Fibroblast of villous mesenchyme (primary cell): ENCODE results near the gene SLC15A2. TPM values are rescaled to one million over a fixed set of nuclear protein-coding genes. Genes with fewer than 3 reads are reported as not detected.

Experiments used
- DNase-seq: peaks from one replicate; pipeline ENCODE4 v3.0.0-alpha.2; 2010; ENCODE audit warnings: low read depth
- H3K4me3 ChIP-seq: 2 replicates; pipeline ENCODE4 v1.5.1; 2011; ENCODE audit warnings: low read depth, mild to moderate bottlenecking, low read length
- total RNA-seq: library from RNA; depleted of rRNA; stranded (reverse); fragments of >200 nt; gene quantifications from 2 replicates; pipeline ENCODE4 v1.2.3, GENCODE V29; 2012
- TF ChIP-seq, protein P1 (sequence below): IDR thresholded peaks from 2 replicates; pipeline ENCODE4 v1.5.1; 2012; ENCODE audit warnings: low read depth, mild to moderate bottlenecking, low read length; ENCODE audit not compliant: insufficient read depth

The SLC15A2 gene
- total RNA-seq, 1 donor = 0.43 TPM

DNA sequence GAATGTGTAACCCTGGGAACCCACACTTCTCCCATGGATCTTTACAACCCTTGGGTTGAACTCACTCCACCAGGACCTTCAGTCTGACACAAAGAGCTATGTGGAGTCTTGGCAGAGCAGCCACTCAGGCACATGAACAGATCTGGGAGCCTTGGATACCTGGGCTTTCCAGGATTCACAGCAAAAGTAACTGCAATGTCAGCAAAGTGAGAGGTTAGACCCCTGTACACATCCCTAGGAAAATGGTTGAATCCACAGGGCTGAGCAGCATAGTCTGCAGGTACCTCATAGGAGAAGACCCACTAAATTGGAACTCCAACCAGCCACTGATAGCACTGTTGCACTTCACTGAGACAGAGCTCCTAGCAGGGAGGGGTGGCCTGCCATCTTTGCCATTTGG, 68.2 kb downstream of the SLC15A2 start:
- no peak overlapping the region for H3K4me3 ChIP-seq
- no peak for DNase-seq
- TF ChIP-seq, protein P1, sequence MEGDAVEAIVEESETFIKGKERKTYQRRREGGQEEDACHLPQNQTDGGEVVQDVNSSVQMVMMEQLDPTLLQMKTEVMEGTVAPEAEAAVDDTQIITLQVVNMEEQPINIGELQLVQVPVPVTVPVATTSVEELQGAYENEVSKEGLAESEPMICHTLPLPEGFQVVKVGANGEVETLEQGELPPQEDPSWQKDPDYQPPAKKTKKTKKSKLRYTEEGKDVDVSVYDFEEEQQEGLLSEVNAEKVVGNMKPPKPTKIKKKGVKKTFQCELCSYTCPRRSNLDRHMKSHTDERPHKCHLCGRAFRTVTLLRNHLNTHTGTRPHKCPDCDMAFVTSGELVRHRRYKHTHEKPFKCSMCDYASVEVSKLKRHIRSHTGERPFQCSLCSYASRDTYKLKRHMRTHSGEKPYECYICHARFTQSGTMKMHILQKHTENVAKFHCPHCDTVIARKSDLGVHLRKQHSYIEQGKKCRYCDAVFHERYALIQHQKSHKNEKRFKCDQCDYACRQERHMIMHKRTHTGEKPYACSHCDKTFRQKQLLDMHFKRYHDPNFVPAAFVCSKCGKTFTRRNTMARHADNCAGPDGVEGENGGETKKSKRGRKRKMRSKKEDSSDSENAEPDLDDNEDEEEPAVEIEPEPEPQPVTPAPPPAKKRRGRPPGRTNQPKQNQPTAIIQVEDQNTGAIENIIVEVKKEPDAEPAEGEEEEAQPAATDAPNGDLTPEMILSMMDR = no peak

DNA sequence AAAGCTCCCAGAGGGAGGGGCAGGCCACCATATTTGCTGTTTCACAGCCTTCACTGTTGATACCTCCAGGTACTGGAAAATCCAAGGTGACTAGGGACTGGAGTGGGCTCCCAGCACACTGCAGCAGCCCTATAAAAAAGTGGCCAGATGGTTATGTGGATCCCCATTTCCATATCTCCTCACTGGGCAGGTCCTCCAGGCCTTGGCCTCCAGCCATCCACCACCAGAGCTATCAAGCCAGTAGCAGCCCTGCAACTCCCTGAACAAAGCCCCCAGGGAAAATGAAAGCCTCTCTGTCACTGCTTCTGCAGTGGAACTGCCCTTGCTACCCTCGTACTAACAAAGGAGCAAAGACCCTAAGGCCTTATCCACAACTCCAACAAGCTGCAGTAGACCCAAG, 69.4 kb downstream of the SLC15A2 start:
- H3K4me3 ChIP-seq = no peak overlapping the region
- DNase-seq = no peak
- TF ChIP-seq, protein P1 = no peak

DNA sequence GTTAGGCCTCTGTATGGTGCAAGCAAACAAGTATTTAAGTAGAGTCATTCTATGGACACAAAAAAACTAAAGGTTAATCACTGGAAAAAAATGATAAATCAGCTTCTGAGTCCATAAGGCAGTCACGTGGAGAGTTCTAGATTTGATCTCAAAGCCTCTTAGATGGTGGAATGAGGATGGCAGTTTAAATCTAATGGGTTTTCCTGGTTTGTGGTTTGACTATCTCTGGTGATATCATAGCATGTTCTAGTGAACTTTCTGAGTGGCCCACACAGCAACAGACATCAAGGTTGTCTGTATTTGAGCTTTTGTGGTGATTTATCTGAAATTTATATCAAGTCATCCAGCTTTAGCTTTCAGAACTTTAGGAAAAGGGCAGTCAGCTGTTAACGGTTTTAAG, 75.4 kb downstream of the SLC15A2 start:
- TF ChIP-seq, protein P1 = no peak

DNA sequence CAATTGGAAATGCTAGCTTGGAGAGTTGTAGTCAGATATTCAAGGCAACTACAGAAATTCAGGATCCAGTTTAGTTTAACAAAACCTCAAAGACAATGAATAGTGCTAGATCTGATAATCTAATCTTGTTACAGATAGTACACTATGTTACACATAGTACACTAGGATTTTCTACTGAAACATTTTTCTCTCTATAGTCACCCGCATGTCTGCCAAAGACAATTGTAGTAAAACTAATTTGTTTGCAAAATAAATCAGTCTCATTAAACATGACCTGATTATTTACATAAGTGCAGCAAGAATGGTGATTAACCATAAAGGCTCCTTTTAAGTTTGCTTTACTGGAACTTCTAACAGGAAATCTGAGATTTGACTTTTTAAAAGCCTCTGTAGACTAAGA, 75.8 kb downstream of the SLC15A2 start:
- peak; percentile 62 for DNase-seq
- H3K4me3 ChIP-seq = no peak overlapping the region
- TF ChIP-seq, protein P1 = no peak

More for the DNA sequence above, 75.4 kb downstream of the SLC15A2 start:
- H3K4me3 ChIP-seq = no peak overlapping the region
- no peak for DNase-seq

DNA sequence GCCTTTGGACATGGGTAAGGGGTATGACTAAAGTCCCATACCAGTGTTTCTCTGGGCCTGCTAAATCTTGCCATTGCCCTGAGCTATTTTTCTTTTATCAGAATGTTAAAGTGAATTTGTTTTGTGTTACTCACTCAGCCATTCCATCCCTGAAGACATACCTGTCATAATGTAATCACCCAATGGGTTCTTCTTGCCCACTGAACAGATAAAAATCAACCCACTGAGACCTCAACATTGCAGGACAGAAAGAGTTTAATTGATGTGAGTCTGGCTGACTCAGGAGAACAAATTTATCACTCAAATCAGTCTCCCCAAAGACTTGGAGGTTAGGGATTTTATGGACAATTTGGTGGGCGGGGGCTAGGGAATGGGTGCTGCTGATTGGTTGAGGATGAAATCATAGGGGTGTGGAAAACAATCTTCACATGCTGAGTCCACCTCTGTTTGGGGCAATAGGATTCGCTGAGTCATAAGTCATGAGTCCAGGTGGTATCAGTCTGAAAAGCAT, 80.5 kb downstream of the SLC15A2 start:
- TF ChIP-seq, protein P1 = no peak
- no peak for DNase-seq
- H3K4me3 ChIP-seq = no peak overlapping the region

DNA sequence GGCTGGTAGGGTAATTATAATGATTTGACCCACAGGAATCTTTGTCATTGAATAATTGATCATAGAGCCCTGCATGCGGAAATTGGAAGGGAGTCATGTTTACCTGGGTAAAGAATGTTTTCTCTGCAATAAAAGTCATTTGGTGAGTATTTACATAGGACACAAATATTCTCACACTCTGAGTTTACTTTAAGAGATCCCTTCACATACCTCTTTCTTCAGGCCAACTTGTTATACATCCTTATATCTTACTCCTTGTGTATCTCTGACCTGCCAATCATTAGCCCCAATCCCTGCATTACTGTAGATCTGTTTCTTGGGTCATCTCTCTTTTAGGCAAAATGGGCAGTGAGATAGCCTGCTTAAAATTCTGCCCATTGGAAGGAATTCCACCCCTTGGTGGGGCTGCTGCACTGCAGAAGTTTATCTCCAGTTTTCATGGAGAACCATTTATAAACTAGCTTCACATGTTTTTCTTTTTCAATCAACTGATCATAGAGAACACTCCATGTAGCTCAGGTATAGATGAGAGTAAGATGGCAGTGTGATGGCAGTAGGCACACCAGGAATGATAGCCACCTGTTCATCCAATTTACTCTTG, 81.6 kb downstream of the SLC15A2 start:
- no peak overlapping the region for H3K4me3 ChIP-seq
- TF ChIP-seq, protein P1 = no peak
- DNase-seq = no peak

DNA sequence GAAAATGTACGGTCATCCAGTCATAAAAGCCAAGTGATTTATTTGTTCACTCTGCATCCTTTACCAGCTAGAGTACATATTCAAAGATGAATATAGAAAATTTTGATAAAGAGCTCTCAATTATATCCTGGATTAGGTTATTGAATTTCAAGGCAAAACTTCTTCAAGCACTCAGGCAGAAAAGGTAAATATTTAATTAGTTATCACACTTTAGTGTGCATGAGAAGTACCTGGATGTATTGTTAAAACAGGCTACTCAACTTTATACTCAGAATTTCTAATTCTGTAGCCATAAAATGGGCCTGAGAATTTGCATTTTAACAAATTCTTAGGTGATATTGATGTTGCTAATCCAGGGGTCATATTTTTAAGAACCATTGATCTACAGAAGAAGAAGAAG, 82.5 kb downstream of the SLC15A2 start:
- TF ChIP-seq, protein P1 = no peak
- DNase-seq = no peak
- H3K4me3 ChIP-seq = no peak overlapping the region
